ENCODE measurements around the gene APBB1IP.
"Not testable (repeated sequence)": the region's sequence is repeated elsewhere in the genome, so short reads cannot be mapped to it uniquely, and the experiment has no call there.

The APBB1IP gene

DNA sequence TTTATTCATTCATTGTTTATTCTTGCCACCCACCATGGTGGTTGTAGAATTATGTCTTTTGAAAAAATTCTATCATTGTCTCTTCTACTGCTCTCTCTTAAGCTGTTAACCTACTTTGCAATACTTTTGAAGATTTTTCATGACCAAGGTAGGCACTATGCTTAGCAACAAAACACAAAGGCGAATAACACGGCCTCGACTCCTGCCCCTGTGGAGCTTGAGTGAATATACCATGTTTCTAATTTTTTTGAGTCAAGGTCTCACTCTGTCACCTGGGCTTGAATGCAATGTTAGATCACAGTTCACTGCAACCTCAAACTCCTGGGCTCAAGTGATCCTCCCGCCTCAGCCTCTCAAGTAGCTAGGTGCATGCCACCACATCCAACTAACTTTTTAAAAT is 39.4 kb downstream of the APBB1IP start:
- DNase-seq (ENCODE audit: low read depth, low spot score) = no peak

DNA sequence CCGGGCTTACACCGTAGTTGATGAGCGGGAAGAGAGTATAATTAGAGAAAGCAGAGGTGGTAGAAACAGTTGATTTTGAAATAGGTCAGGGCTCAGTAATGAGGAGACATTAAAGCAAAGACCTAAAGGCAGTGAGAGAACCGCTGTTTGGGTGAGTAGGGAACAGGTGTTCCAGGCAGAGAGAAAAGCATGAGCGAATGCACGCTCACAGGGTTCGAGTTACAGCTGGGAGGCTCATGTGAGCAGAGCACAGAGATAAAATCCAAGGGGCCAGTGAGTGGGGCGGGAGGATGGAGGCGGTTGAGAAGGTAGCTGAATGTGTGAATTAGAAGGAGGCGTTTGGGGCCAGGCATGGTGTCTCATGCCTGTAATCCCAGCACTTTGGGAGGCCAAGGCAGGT is 39.9 kb downstream of the APBB1IP start:
- no peak for DNase-seq (ENCODE audit: low read depth, low spot score)

DNA sequence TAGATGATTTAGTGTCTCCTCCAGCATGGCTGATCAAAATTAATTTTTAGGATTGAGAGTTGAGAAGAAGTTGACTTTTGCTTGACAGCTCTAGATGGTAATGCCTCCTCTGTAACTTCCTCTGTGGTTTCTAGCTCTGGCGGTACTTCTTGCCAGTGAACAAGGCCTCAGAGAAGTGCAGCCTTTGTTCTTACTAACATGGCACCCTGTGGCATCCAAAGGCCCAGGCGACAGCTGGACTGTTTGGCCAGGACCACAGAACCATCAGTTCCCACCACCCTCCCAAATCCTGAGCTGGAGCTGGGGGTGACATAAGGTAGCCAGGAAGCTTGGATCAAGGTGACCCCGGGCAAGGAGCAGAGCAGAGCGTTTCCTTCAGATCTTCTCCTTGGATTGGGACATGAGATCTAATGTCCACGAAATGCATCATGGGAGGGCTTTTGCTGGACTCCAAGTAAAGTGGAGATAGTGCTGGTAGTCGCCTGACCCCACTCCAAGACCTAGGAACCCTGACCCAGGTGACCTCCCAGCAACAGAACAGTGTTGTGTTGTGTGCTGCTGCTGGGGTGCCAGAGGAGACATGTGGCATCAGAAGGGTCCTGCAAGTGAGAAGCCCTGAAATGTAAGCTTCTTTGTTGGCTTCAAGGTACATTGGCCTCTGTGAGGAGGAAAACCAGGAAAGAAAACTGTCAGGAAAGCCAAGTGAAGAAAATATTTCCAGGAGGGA is 41.8 kb downstream of the APBB1IP start:
- no peak for DNase-seq (ENCODE audit: low read depth, low spot score)

DNA sequence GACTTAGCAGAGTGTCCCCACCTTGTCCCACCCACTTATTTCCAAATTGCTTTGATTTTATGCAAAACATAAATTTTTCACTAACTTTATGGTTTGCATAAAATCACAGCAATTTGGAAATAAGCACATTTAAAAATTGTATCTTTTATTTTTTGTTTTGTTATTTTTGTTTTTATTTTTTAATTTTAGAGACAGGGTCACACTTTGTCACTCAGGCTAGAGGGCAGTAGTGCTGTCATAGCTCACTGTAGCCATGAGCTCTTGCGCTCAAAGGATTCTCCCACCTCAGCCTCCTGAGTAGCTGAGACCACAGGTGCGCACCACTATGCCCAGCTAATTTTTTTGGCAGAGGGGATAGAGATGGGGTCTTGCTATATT is 43.2 kb downstream of the APBB1IP start:
- no peak for DNase-seq (ENCODE audit: low read depth, low spot score)

DNA sequence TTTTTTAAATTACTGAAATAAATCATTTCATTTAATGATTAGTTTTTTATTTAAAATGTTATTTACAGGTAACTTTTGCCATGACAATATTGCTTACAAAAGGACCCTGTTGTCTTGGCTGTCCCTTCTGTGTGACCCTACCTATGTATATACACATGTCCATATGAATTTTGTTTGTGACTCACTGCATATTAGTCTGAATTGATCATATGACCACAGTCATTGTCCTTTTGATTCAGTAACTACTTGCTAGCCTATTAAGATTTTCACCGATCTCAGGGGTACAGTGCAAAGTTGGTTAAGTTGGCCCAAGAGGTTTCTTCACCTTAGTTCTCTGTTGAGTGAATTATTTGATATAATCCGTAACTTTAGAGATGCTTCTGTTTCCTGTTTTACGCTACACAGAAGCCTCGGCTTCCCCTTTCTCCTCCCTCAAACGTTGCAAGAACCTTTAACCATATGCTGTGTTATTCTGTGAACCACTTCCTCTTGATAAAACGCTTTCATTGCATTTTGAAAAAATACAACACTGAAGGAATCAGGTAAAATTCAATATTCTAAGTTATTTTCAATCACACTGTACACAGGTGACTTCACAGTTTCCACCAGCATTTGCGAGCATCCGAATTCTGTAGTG is 43.9 kb downstream of the APBB1IP start:
- DNase-seq (ENCODE audit: low read depth, low spot score) = no peak

DNA sequence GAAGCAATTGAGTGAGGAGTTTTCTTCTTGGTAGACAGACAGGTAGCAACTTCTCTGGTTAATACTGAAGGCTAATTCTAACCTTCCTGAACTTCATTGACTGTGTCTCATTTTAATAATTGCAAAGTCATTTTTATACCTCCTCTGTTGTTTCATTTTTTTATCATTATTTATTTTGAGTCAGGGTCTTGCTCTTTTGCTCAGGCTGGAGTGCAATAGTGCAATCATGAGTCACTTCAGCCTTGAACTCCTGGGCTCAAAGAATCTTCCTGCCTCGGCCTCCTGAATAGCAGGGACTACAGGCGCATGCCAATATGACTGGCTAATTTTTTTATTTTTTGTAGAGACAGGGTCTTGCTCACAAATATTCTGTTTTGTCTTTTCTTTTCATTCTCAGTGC is 45.4 kb downstream of the APBB1IP start:
- no peak for DNase-seq (ENCODE audit: low read depth, low spot score)

DNA sequence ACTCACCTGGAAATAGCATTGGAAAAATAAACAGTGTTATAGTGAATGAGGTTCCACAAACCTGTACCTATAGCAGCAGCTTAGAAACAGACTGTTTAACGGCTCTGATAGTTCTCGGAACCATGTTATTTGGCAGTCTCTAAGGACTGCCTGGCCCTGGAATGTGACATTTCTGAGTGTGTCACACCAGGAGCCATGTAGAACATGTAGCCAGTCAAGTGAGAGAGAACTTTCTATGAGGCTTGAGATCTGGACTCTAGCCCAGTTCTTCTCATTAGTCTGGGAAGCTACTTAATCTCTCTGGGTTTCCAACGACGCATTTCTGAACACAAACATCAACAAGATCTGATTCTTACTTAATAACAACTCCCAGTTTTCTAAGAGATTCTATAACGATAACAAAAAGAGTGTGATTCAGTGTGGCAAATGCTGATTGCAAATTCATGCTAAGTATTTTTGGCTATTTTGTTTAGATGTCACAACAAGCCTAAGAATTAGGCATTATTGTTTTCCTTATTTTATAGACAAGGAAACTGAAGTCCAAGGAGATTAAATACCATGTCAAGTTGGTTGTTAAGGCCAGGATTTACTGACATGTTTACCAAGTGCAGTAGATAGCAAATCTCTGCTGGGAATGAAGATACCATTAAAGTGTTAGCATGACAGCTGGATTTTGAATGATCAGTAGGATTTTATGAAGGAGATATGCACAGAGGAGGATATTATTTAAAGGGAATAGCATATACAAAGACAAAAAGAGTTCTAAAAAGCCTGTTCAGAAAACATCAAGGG is 47.2 kb downstream of the APBB1IP start:
- no peak for DNase-seq (ENCODE audit: low read depth, low spot score)

DNA sequence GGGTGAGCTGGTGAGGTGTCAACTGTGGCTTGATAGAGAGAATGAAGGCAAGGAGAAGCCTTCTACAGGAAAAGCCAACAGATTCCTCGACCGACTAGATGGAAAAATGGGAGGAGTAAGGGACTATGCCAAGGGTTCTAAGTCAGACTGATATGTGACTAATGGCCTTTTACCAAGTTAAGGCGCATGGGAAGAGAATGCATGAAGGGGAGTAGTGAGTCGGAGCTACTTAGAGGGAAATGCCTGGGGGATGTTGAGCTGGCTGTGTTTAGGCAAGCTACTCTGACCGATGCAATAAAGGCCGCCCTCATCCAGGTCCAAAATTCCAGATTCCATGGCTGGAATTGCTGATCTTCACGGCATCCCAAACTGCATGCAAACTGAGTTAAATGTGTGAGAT is 48.2 kb downstream of the APBB1IP start:
- no peak for DNase-seq (ENCODE audit: low read depth, low spot score)

DNA sequence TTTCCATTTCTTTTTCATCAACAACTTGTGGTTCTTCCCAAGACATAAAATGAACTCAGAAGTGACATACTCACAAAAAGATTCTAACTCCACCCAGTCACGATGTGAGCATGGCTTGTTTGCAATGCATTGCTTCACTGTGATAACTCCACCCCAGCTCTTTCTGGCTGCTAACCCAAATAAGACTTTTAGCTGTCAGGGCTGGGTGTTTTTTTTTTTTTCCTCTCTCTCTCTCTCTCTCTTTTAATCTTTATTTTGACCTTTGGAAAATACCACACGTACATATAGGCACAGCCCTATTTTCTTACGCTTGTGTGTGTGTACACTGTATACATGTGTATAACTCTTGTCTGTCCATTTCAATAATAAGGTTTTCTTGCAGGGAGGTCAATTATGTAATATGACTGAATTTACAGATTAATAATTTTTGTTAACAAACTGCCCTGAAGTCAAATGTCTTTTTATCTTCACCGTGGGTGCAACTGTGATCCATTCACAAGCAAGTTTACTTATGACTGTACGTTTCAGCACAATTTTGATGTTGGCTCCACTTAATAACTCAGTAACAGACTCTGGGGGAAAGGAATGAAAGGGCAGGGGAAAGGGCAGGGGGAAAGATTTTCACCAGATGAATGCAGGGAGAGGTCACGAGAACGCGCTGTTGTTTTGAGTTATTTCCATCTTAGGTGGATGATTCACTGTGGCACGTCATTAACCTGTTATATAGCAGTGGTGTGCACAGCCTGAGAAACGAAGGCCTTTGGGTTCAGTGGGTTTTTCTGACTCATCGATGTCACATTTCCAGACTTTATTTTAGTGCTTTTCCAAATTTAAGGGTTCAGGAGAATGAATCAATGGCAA is 49.1 kb downstream of the APBB1IP start:
- DNase-seq (ENCODE audit: low read depth, low spot score) = no peak

DNA sequence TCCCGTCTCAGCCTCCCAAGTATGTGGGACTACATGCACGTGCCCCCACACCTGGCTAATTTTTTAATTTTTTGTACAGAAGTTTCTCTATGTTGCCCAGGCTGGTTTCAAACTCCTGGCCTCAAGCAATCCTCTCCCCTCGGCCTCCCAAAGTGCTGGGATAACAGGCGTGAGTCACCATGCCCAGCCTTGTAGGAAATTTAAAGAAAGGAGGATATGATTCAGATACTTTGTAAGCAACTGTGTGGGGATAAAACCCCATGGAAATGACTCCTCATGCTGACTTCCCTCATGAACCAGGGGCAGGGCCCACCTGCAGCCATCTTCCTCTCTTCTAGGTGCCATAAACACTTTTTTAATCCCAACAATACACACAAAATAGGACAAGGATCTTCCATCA is 50.2 kb downstream of the APBB1IP start:
- DNase-seq (ENCODE audit: low read depth, low spot score) = no peak

DNA sequence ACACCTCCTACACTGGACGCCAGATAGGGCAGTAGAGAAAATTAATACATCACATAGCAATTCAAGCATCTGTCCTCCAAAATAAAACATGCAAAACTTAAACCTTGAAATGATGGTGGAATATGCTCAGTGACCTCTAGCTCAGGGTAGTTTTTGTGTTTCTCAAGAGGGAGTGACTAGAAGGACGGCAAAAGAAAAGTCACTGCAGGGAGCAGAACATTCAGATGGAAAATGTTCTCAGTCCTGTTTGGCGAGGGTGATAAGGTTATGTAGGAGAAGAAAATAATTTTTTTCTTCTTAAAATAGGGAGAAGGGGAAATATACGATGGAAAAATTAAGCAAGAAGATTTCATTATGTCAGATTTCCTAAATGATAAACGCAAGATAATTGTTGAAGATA is 50.9 kb downstream of the APBB1IP start:
- no peak for DNase-seq (ENCODE audit: low read depth, low spot score)

DNA sequence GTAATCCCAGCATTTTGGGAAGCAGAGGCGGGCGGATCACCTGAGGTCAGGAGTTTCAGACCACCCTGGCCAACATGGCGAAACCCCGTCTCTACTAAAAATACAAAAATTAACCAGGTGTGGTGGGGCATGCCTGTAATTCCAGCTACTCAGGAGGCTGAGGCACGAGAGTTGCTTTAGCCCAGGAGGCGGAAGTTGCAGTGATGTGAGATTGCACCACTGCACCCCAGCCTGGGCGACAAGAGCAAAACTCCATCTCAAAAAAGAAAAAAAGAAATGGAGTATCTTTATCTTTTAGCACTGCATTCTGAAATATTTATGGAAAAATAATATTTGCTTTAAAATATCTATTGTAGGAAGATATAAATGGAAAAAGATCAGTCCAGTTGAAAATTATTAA is 52.2 kb downstream of the APBB1IP start:
- DNase-seq (ENCODE audit: low read depth, low spot score) = not testable (repeated sequence)

DNA sequence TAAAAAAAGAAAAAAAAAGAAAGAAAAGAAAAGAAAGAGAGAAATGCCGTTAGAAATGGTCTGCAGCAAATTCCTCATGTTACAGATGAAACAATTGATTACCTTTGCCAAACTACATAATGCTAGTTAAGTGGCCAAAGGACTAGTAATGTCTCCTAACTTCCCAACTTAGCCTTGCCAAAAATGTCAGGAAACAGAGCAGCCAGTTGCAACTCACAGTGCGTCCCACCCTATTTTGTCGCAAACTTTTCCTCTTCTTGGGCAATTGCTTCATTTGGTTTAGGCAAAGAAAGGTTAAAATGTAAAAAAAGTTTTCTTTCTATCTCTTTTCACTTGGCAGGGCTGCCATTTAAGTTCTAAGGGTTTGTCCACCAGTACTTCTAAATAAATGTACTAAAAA is 53.1 kb downstream of the APBB1IP start:
- DNase-seq (ENCODE audit: low read depth, low spot score) = no peak

DNA sequence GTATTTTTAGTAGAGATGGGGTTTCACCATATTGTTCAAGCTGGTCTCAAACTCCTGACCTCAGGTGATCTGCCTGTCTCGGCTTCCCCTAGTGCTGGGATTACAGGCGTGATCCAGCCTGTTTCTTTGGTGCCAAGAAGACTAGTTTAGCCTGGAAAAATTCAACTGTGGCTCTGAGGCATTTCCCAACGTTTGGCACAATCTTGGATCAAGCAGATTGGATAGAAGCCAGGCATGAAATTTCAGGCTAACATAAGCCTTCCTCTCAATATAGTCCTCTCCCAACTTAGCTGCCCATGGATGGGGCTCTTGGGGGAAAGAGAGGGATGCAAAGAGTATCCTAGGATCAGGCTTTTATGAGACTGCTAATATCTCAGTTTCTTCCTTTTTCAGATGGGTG is 53.8 kb downstream of the APBB1IP start:
- no peak for DNase-seq (ENCODE audit: low read depth, low spot score)

DNA sequence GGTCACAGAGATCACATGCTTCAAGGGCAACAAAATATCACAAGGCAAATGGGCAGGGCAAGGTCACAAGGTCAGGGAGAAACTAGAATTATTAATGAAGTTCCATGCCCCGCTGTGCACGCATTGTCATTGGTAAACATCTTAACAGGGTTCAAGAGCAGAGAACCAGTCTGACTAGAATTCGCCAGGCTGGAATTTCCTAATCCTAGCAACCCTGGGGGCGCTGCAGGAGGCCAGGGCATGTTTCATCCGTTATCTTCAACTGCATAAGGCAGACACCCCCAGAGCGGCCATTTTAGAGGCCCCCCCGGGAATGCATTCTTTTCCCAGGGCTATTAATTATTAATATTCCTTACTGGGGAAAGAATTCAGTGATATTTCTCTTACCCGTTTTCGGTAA is 54.6 kb downstream of the APBB1IP start:
- DNase-seq (ENCODE audit: low read depth, low spot score) = not testable (repeated sequence)

DNA sequence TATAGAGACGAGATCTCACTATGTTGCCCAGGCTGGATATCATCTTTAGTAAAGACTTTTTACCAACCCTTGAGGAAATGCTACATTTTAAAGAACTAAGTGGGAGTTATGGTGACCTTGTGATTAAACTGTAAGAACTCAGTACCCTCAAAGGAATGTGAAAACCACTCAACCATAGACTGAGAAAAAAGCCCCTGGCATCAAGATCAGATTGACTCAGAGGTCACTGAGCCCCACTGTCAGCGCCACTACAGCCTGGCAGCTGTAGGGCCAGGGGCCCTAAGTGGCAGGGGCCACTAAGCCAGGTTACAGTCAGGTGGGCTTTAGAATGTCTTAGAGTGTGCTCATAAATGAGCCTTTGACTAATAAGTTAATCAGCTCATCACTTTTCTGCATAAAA is 55.9 kb downstream of the APBB1IP start:
- no peak for DNase-seq (ENCODE audit: low read depth, low spot score)

DNA sequence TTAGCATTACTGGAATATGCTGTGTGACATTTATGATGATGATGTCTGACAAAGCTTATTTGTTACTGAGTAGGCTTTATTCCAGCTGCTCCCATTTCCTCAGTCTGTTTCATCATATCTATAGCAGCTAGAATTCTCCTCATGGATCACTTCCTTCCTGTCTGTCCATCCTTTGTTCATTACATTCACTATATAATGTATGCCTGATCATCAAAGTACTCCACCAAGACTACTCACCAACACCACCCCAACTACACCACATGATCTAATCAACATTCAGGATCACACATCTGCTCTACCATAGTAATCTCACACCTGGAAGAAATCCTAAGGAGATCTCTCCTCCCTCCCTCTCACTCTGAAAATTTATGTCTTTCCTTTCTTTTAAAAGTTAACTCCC is 61.3 kb downstream of the APBB1IP start:
- no peak for DNase-seq (ENCODE audit: low read depth, low spot score)

DNA sequence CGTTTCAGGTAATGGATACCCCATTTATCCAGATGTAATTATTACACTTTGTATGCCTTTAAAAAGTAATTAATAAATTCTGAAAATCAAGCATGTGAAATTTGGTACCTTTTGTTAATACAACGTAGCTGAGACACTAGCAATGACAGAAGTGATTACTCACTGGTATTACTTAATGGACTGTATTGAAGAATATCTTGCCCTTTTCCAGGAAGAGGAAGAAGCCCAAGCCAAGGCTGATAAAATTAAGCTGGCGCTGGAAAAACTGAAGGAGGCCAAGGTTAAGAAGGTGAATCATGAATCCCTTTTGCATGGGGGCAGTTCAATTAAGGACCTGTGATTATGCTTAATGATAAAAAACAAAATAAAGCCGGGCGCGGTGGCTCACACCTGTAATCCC is 64.8 kb downstream of the APBB1IP start:
- DNase-seq (ENCODE audit: low read depth, low spot score) = no peak

DNA sequence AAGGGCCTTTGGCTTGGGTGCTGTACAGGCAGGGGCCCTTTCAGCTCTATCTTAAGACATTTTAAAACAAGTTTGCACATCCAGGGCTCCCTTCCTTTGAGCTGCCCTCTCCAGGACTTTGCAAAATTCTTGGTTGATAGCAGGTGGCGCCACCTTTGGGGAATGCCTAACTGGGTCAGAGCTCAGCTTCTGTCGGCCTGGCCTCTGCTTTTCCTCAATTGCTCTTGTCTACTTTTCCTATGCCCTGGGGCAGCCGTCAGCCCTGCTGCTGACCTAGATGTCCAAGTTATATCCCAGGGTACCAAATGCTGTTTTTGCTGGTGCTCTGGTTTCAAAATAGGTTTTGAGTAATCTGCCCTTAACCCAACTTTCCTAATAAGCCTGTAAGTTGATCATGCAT is 65.8 kb downstream of the APBB1IP start:
- no peak for DNase-seq (ENCODE audit: low read depth, low spot score)

DNA sequence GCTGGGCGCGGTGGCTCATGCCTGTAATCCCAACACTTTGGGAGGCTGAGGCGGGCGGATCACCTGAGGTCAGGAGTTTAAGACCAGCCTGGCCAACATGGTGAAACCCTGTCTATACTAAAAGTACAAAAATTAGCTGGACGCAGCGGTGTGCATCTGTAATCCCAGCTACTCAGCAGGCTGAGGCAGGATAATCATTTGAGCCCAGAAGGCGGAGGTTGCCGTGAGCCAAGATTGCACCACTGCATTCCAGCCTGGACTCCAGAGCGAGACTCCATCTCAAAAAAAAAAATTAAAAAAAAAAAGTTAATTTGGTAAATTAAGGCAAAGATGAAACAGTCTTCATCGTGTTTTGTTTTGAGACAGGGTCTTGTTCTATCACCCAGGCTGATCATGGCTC is 66.3 kb downstream of the APBB1IP start:
- DNase-seq (ENCODE audit: low read depth, low spot score) = not testable (repeated sequence)

DNA sequence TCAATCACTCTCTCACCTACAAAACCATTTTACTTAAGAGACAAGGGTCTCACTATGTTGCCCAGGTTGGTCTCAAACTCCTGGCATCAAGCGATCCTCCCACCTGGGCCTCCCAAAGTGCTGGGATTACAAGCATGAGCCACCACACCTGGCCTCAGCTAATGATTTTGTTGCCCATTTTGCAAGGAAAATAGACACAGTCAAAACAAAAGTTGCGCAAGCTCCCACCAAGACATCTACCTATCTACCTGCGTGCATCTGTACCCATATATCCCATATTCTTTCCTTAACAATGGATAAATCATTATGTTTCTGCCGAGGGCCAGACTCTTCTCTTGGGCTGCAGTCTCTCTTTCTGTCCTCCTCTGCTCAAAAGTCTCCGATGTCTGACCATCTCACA is 67.3 kb downstream of the APBB1IP start:
- DNase-seq (ENCODE audit: low read depth, low spot score) = no peak

DNA sequence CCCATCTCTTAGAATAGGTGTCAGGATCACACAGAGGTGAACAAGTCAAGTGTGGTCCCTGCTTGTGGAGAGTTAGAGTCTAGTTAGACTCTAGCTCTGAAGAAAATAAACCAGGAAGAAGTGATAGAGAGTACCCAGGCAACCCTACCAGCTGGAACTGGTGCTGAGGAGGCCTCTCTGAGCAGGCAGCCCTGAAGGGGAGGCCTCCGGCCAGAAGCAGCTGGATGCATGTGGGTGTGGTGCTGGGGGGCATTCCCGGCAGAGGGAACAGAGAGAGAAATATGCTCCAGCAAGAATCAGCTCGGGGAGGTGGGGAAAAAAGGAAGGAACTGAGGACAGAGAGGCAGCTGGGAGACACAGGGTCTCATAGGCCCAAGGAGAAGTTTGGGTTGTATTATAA is 68.6 kb downstream of the APBB1IP start:
- no peak for DNase-seq (ENCODE audit: low read depth, low spot score)

All from iPS DF 19.7 (cell line).